Thyroid gland (tissue), 4 donors: ENCODE data around the gene NAV3.

Source experiments
- POLR2A ChIP-seq, 2 donors: fragments of 450-650 bp; IDR thresholded peaks; one replicate each; pipeline ENCODE4 v1.6.1; 2017; ENCODE audit warnings: antibody characterized with exemption in 2 of 2, mild to moderate bottlenecking in 2 of 2, moderate library complexity in 1 of 2
- TF ChIP-seq, protein P1 (sequence below), 6 experiments: fragments of 200-600 bp in 3 of 6; fragments of 450-650 bp in 3 of 6; sonication (generic) in 3 of 6; IDR thresholded peaks; one replicate each; pipeline ENCODE4 v1.5.1; 2016 to 2019; ENCODE audit warnings: antibody characterized with exemption in 6 of 6, mild to moderate bottlenecking in 2 of 6, inconsistent platforms in 1 of 6, moderate library complexity in 1 of 6

DNA sequence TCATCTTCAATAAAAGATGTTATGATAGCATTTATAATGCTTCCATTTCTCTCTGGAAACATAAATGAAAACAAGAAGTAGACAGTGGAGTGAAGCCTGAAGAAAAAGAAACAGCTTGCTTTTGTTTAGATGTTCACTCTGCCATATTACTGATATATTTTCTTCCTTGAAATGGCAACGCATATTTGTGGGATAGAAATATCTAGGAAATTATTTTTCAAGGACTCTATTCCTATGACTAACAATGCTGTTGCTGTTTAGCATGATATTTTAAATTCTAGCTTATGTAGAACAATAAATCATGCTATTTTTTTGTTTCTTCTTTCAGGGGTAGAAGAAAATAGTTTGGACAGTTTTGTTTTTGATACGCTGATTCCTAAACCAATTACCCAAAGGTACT, 359.0 kb downstream of the NAV3 start:
- TF ChIP-seq, protein P1, sequence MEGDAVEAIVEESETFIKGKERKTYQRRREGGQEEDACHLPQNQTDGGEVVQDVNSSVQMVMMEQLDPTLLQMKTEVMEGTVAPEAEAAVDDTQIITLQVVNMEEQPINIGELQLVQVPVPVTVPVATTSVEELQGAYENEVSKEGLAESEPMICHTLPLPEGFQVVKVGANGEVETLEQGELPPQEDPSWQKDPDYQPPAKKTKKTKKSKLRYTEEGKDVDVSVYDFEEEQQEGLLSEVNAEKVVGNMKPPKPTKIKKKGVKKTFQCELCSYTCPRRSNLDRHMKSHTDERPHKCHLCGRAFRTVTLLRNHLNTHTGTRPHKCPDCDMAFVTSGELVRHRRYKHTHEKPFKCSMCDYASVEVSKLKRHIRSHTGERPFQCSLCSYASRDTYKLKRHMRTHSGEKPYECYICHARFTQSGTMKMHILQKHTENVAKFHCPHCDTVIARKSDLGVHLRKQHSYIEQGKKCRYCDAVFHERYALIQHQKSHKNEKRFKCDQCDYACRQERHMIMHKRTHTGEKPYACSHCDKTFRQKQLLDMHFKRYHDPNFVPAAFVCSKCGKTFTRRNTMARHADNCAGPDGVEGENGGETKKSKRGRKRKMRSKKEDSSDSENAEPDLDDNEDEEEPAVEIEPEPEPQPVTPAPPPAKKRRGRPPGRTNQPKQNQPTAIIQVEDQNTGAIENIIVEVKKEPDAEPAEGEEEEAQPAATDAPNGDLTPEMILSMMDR (IDR thresholded peaks at IDR 0.05): no peak
- no peak for TF ChIP-seq POLR2A (IDR thresholded peaks at IDR 0.05)
